Suprapubic skin (tissue), 4 donors: ENCODE measurements around the gene MLXIP.

Experiments
- POLR2A ChIP-seq, 2 donors: fragments of 450-650 bp; IDR thresholded peaks; one replicate each; pipeline ENCODE4 v1.6.1; 2017; ENCODE audit warnings: antibody characterized with exemption in 2 of 2, mild to moderate bottlenecking in 2 of 2, moderate library complexity in 2 of 2
- POLR2AphosphoS5 ChIP-seq, 3 donors: sonication (generic); formaldehyde crosslinking; IDR thresholded peaks; one replicate each; pipeline ENCODE4 v1.6.1; 2017; ENCODE audit warnings: antibody characterized with exemption in 3 of 3
- TF ChIP-seq, protein P1 (sequence below), 2 donors: fragments of 200-600 bp in 1 of 2; fragments of 450-650 bp in 1 of 2; sonication (generic) in 1 of 2; IDR thresholded peaks; one replicate each; pipeline ENCODE4 v1.5.1; 2016 to 2019; ENCODE audit warnings: antibody characterized with exemption in 2 of 2, mild to moderate bottlenecking in 1 of 2, moderate library complexity in 1 of 2

DNA sequence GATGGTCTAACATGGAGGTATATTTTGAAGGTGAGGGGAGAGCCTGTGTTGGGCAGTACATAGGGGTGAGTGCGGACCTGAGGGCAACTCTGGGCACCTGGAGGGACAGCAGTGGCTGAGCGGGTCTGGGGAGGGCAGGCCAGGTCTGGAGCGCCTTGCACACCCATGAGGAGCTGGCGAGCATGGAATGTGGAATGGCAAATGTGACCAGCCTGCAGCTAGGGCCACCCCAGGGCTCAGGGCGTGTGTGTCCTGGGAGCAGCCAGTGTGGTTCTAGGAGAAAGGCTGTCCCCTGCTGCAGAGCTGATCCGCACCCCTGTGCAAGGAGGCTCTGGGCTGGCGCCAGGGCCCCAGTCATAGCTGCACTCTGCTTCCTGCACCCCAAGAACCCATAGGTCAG lies 32.4 kb upstream of the MLXIP start:
- no peak for TF ChIP-seq POLR2A (IDR thresholded peaks at IDR 0.05)
- TF ChIP-seq, protein P1, sequence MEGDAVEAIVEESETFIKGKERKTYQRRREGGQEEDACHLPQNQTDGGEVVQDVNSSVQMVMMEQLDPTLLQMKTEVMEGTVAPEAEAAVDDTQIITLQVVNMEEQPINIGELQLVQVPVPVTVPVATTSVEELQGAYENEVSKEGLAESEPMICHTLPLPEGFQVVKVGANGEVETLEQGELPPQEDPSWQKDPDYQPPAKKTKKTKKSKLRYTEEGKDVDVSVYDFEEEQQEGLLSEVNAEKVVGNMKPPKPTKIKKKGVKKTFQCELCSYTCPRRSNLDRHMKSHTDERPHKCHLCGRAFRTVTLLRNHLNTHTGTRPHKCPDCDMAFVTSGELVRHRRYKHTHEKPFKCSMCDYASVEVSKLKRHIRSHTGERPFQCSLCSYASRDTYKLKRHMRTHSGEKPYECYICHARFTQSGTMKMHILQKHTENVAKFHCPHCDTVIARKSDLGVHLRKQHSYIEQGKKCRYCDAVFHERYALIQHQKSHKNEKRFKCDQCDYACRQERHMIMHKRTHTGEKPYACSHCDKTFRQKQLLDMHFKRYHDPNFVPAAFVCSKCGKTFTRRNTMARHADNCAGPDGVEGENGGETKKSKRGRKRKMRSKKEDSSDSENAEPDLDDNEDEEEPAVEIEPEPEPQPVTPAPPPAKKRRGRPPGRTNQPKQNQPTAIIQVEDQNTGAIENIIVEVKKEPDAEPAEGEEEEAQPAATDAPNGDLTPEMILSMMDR (IDR thresholded peaks at IDR 0.05): no peak
- no peak for TF ChIP-seq POLR2AphosphoS5 (IDR thresholded peaks at IDR 0.05)
